Measurements from ENCODE around the gene CCN5.
"Not testable (repeated sequence)": the region's sequence is repeated elsewhere in the genome, so short reads cannot be mapped to it uniquely, and the experiment has no call there.

The CCN5 gene

DNA sequence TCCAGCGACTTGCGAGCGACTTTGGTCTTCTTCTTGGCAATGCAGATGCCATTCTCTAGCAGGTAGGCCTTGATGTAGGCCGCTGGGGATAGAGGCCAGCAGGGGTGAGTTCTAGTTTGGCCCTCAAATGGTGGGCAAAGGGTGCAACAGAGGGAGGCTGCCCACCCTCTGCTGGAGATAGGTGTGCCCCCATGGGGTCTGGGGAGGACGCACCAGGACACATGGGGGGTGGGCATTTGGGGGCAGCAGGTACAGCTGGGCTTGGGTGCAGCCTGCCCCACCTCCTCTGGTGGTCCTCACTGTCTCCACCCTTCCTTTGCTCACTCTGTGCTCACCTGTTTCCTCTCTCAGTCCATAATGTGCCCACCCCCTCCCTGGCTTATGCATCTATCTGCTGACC, 41.8 kb downstream of the CCN5 start:
- peaks cover 11% of the 10 kb centered on the region for H3K27me3 ChIP-seq (ENCODE audit: control insufficient read depth, insufficient read depth, low read length, poor library complexity, severe bottlenecking)
- 93 to 97% methylated on average over 5 of the region's 5 CpGs for WGBS, 2 experiments

GRCh38 chr20:44758247-44759101, 43.3 kb downstream of the CCN5 start:
- no peaks in the 10 kb centered on the region for H3K36me3 ChIP-seq (ENCODE audit: control insufficient read depth, insufficient read depth, low read length)
- H3K4me3 ChIP-seq (ENCODE audit: insufficient read depth, low read depth, low read length): no peak overlapping the region
- no peaks in the 10 kb centered on the region for H3K9me3 ChIP-seq (ENCODE audit: control insufficient read depth, low read length)
- H3K27me3 ChIP-seq (ENCODE audit: control insufficient read depth, insufficient read depth, low read length, poor library complexity, severe bottlenecking): peaks cover 11% of the 10 kb centered on the region
- H3K4me1 ChIP-seq (ENCODE audit: control insufficient read depth, insufficient read depth, low read length): peaks cover 19% of the 10 kb centered on the region
- H3K27ac ChIP-seq (ENCODE audit: insufficient read depth, low read depth, low read length, poor library complexity, severe bottlenecking): no peak overlapping the region
- WGBS, 2 experiments: 85 to 90% methylated on average over 10 of the region's 10 CpGs

More for the DNA sequence above, 41.8 kb downstream of the CCN5 start:
- peaks cover 13% of the 10 kb centered on the region for H3K4me1 ChIP-seq (ENCODE audit: control insufficient read depth, insufficient read depth, low read length)
- H3K4me3 ChIP-seq (ENCODE audit: insufficient read depth, low read depth, low read length): no peak overlapping the region
- no peak overlapping the region for H3K27ac ChIP-seq (ENCODE audit: insufficient read depth, low read depth, low read length, poor library complexity, severe bottlenecking)
- no peaks in the 10 kb centered on the region for H3K36me3 ChIP-seq (ENCODE audit: control insufficient read depth, insufficient read depth, low read length)
- H3K9me3 ChIP-seq (ENCODE audit: control insufficient read depth, low read length): no peaks in the 10 kb centered on the region

DNA sequence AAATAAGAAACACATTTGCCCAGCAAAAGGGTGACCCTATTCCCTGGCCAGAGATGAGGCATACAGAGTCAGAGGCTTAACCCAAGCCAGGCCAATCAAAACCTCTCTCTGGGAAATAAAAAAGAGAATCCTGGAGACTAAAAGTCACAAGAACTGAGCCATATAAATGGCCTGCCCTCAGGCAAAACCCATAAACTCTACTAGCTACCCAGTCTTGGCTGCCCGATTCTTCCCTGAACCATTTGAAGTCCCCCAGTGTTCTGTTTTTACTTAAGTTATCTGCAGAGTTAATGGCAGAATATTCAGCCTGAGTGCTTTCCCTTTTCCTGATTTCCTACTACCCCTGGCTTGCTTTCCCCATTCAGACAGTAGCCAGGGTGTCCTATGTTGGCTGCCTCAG, 44.4 kb downstream of the CCN5 start:
- WGBS, 2 experiments: 93 to 96% methylated on average over 1 of the region's 1 CpG

GRCh38 chr20:44761423-44761822, 46.3 kb downstream of the CCN5 start:
- 72 to 74% methylated on average over 3 of the region's 3 CpGs for WGBS, 2 experiments
- peaks cover 11% of the 10 kb centered on the region for H3K27me3 ChIP-seq (ENCODE audit: control insufficient read depth, insufficient read depth, low read length, poor library complexity, severe bottlenecking)
- no peaks in the 10 kb centered on the region for H3K36me3 ChIP-seq (ENCODE audit: control insufficient read depth, insufficient read depth, low read length)

More for the DNA sequence above, 44.4 kb downstream of the CCN5 start:
- Histone ChIP-seq H3K4me1 (ENCODE audit: control insufficient read depth, insufficient read depth, low read length) (peaks cover 14% of the 10 kb centered on the region), H3K36me3 (ENCODE audit: control insufficient read depth, insufficient read depth, low read length) (no peaks in the 10 kb centered on the region), H3K27me3 (ENCODE audit: control insufficient read depth, insufficient read depth, low read length, poor library complexity, severe bottlenecking) (peaks cover 11% of the 10 kb centered on the region), H3K4me3 (ENCODE audit: insufficient read depth, low read depth, low read length) (no peak overlapping the region), H3K27ac (ENCODE audit: insufficient read depth, low read depth, low read length, poor library complexity, severe bottlenecking) (no peak overlapping the region), H3K9me3 (ENCODE audit: control insufficient read depth, low read length) (no peaks in the 10 kb centered on the region)

DNA sequence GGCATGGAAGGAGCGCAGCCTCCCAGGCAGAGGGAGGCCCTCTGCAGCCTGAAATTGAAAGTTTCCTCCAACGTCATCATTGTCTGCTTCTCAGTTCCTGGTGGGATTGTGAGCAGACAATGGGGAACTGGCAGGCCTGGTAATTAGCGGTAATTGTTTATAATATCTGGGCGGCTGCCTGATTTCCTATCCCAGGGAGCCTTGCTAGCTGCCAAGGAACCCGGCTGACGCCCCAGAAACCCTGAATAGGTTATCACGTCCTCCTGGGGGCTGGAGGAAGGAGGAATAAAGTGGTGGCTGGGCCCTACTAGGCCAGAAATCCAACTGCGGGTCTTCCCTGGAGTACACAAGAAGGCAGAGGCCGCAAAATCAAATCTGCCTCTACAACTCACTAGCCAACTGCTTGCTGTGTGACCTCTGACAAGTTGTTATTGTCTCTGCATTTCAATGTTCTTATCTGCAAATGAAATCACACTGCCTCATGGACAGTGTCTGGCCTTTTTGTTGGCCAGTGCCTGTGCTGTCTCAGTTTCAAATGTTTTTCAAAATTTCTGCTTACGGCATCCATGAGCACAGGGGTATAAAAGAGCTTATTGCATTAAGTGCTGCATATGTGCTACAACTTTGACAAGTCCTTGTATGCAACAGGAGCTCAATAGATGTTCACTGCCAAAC, 47.4 kb downstream of the CCN5 start:
- no peak overlapping the region for H3K27ac ChIP-seq (ENCODE audit: insufficient read depth, low read depth, low read length, poor library complexity, severe bottlenecking)
- no peaks in the 10 kb centered on the region for H3K9me3 ChIP-seq (ENCODE audit: control insufficient read depth, low read length)
- H3K4me3 ChIP-seq (ENCODE audit: insufficient read depth, low read depth, low read length): no peak overlapping the region
- WGBS, 2 experiments: 80 to 82% methylated on average over 10 of the region's 10 CpGs
- H3K27me3 ChIP-seq (ENCODE audit: control insufficient read depth, insufficient read depth, low read length, poor library complexity, severe bottlenecking): peaks cover 11% of the 10 kb centered on the region
- peaks cover 14% of the 10 kb centered on the region for H3K4me1 ChIP-seq (ENCODE audit: control insufficient read depth, insufficient read depth, low read length)
- H3K36me3 ChIP-seq (ENCODE audit: control insufficient read depth, insufficient read depth, low read length): no peaks in the 10 kb centered on the region

More at GRCh38 chr20:44761423-44761822, 46.3 kb downstream of the CCN5 start:
- Histone ChIP-seq H3K27ac (ENCODE audit: insufficient read depth, low read depth, low read length, poor library complexity, severe bottlenecking) (no peak overlapping the region), H3K4me3 (ENCODE audit: insufficient read depth, low read depth, low read length) (no peak overlapping the region), H3K9me3 (ENCODE audit: control insufficient read depth, low read length) (no peaks in the 10 kb centered on the region), H3K4me1 (ENCODE audit: control insufficient read depth, insufficient read depth, low read length) (peaks cover 14% of the 10 kb centered on the region)

- not testable (repeated sequence) for H3K9me3 ChIP-seq (ENCODE audit: control insufficient read depth, low read length); H3K36me3 ChIP-seq (ENCODE audit: control insufficient read depth, insufficient read depth, low read length); H3K4me3 ChIP-seq (ENCODE audit: insufficient read depth, low read depth, low read length); H3K27ac ChIP-seq (ENCODE audit: insufficient read depth, low read depth, low read length, poor library complexity, severe bottlenecking)
- WGBS, 2 experiments: 84 to 88% methylated on average over 2 to 3 of the region's 3 CpGs
- peaks cover 14% of the 10 kb centered on the region for H3K4me1 ChIP-seq (ENCODE audit: control insufficient read depth, insufficient read depth, low read length)
- peaks cover 11% of the 10 kb centered on the region for H3K27me3 ChIP-seq (ENCODE audit: control insufficient read depth, insufficient read depth, low read length, poor library complexity, severe bottlenecking)
Observed at GRCh38 chr20:44763798-44764197, 48.6 kb downstream of the CCN5 start.

DNA sequence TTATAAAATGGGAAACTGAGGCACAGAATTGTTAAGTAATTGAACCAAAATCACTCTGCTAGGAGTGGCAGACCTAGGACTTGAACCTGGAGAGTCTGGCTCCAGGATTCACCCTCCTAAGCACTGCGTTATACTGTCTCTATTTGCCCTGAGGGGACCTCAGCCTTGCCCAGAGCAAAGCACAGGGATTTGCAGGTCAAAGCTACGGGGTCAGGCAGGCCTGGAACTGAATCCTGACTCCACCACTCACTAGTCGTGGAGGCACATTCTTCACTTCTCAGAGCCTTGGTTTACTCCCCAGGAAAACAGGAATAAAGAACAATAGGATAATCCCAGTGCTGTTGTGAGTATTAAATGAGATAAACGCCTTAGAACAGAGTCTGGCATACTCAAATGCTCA, 49.9 kb downstream of the CCN5 start:
- H3K9me3 ChIP-seq (ENCODE audit: control insufficient read depth, low read length): no peaks in the 10 kb centered on the region
- WGBS, 2 experiments: 62 to 78% methylated on average over 4 of the region's 4 CpGs
- peaks cover 4% of the 10 kb centered on the region for H3K27me3 ChIP-seq (ENCODE audit: control insufficient read depth, insufficient read depth, low read length, poor library complexity, severe bottlenecking)

GRCh38 chr20:44765701-44766347, 50.7 kb downstream of the CCN5 start:
- Histone ChIP-seq H3K27ac (ENCODE audit: insufficient read depth, low read depth, low read length, poor library complexity, severe bottlenecking) (no peak overlapping the region), H3K4me1 (ENCODE audit: control insufficient read depth, insufficient read depth, low read length) (peaks cover 14% of the 10 kb centered on the region), H3K9me3 (ENCODE audit: control insufficient read depth, low read length) (no peaks in the 10 kb centered on the region), H3K36me3 (ENCODE audit: control insufficient read depth, insufficient read depth, low read length) (no peaks in the 10 kb centered on the region), H3K27me3 (ENCODE audit: control insufficient read depth, insufficient read depth, low read length, poor library complexity, severe bottlenecking) (no peaks in the 10 kb centered on the region), H3K4me3 (ENCODE audit: insufficient read depth, low read depth, low read length) (no peak overlapping the region)
- 81 to 88% methylated on average over 6 to 7 of the region's 7 CpGs for WGBS, 2 experiments

More for the DNA sequence above, 49.9 kb downstream of the CCN5 start:
- H3K4me1 ChIP-seq (ENCODE audit: control insufficient read depth, insufficient read depth, low read length): peaks cover 14% of the 10 kb centered on the region
- H3K36me3 ChIP-seq (ENCODE audit: control insufficient read depth, insufficient read depth, low read length): no peaks in the 10 kb centered on the region
- no peak overlapping the region for H3K27ac ChIP-seq (ENCODE audit: insufficient read depth, low read depth, low read length, poor library complexity, severe bottlenecking)
- H3K4me3 ChIP-seq (ENCODE audit: insufficient read depth, low read depth, low read length): no peak overlapping the region

- H3K27me3 ChIP-seq (ENCODE audit: control insufficient read depth, insufficient read depth, low read length, poor library complexity, severe bottlenecking): no peaks in the 10 kb centered on the region
- no peak overlapping the region for H3K27ac ChIP-seq (ENCODE audit: insufficient read depth, low read depth, low read length, poor library complexity, severe bottlenecking)
- no peaks in the 10 kb centered on the region for H3K9me3 ChIP-seq (ENCODE audit: control insufficient read depth, low read length)
- H3K36me3 ChIP-seq (ENCODE audit: control insufficient read depth, insufficient read depth, low read length): no peaks in the 10 kb centered on the region
- H3K4me3 ChIP-seq (ENCODE audit: insufficient read depth, low read depth, low read length): no peak overlapping the region
- 90 to 93% methylated on average over 8 of the region's 8 CpGs for WGBS, 2 experiments
- peaks cover under 1% of the 10 kb centered on the region for H3K4me1 ChIP-seq (ENCODE audit: control insufficient read depth, insufficient read depth, low read length)
Observed at GRCh38 chr20:44768256-44768655, 53.1 kb downstream of the CCN5 start.

Measured in ectodermal cell (in vitro differentiated cells).